Panc1 (cell line): ENCODE data around the gene KRTAP19-8. TPM values are rescaled to one million over a fixed set of nuclear protein-coding genes. Genes with fewer than 3 reads are reported as not detected.

Experiments used
- ATAC-seq: fragments of 200-7000 bp; cut with Tn5 transposase; 2 replicates; pipeline ENCODE4 v1.9.1; 2020; ENCODE audit warnings: mild to moderate bottlenecking, moderate library complexity
- BruUV-seq: library from RNA; stranded (reverse); fragments of 400-500 nt; replicated peaks from 2 replicates; lab custom pipeline; 2021; lab: Mats Ljungman, UMichigan
- CTCF ChIA-PET: fragments of 300-600 bp; sonication (Branson Sonifier 250); formaldehyde crosslinking; loops from one replicate; lab custom pipeline; 2022; ENCODE audit warnings: antibody characterized with exemption; lab: Charles Lee
- POLR2A ChIA-PET: fragments of 300-600 bp; sonication (Branson Sonifier 250); formaldehyde crosslinking; loops from one replicate; lab custom pipeline; 2022; ENCODE audit warnings: antibody characterized with exemption; lab: Charles Lee
- DNase-seq: peaks from one replicate; pipeline ENCODE4 v3.0.0-alpha.2; 2010; ENCODE audit warnings: low read depth, low spot score
- H3K27ac ChIP-seq: 2 replicates; pipeline ENCODE4 v1.5.1; 2011; ENCODE audit warnings: mild to moderate bottlenecking, low read length, inconsistent platforms
- H3K27me3 ChIP-seq: fragments of 200-500 bp; sonication (Bioruptor generic); 2 replicates; pipeline ENCODE4 v1.6.0; 2014; ENCODE audit warnings: low read length, inconsistent platforms; ENCODE audit not compliant: control insufficient read depth, insufficient read depth
- H3K36me3 ChIP-seq: fragments of 200-500 bp; sonication (Bioruptor generic); 2 replicates; pipeline ENCODE4 v1.5.1; 2014; ENCODE audit warnings: inconsistent platforms, mild to moderate bottlenecking, low read length, moderate library complexity; ENCODE audit not compliant: control insufficient read depth, insufficient read depth
- H3K4me1 ChIP-seq: 2 replicates; pipeline ENCODE4 v1.5.1; 2011; ENCODE audit warnings: inconsistent platforms, mild to moderate bottlenecking, low read length, moderate library complexity; ENCODE audit not compliant: control insufficient read depth, insufficient read depth
- H3K4me3 ChIP-seq, 2 experiments: 2 replicates each; pipeline ENCODE4 v1.5.1; 2011 to 2012; ENCODE audit warnings: low read depth in 2 of 2, low read length in 2 of 2, mild to moderate bottlenecking in 2 of 2, inconsistent platforms in 1 of 2, moderate library complexity in 1 of 2
- H3K9me3 ChIP-seq: fragments of 200-500 bp; sonication (Bioruptor generic); 2 replicates; pipeline ENCODE4 v1.5.1; 2014; ENCODE audit warnings: low read depth, mild to moderate bottlenecking, inconsistent platforms, low read length, moderate library complexity; ENCODE audit not compliant: control insufficient read depth, insufficient read depth
- POLR2AphosphoS5 ChIP-seq: IDR thresholded peaks from 2 replicates; pipeline ENCODE4 v1.6.1; 2012; ENCODE audit warnings: mild to moderate bottlenecking, low read depth, low read length, moderate library complexity
- SIN3A ChIP-seq: IDR thresholded peaks from 2 replicates; pipeline ENCODE4 v1.6.1; 2012; ENCODE audit warnings: low read depth, mild to moderate bottlenecking, low read length, moderate library complexity, borderline replicate concordance; ENCODE audit not compliant: insufficient read depth
- TCF7L2 ChIP-seq: IDR thresholded peaks from 2 replicates; pipeline ENCODE4 v1.6.1; 2011; ENCODE audit warnings: mild to moderate bottlenecking, low read depth, low read length, inconsistent platforms
- in situ Hi-C: cut with HindIII; loops from 2 replicates; pipeline ENCODE4 v1.10.0; 2016; ENCODE audit warnings: low sequenced_read_pairs, low pct_unique_long_range_greater_than_20kb
- intact Hi-C: fragments of 100-400 bp; cut with micrococcal nuclease; formaldehyde crosslinking; loops from one replicate; pipeline ENCODE4 v1.10.0; 2022; ENCODE audit not compliant: unreplicated experiment
- total RNA-seq: library from RNA; stranded (reverse); gene quantifications from one replicate; pipeline ENCODE4 v1.2.1, GENCODE V29; 2021; ENCODE audit not compliant: unreplicated experiment
- TF ChIP-seq, protein P1 (sequence below): fragments of 450-650 bp; IDR thresholded peaks from 2 replicates; pipeline ENCODE4 v1.5.1; 2017; ENCODE audit warnings: mild to moderate bottlenecking
- TF ChIP-seq, protein P2 (sequence below), 2 experiments: IDR thresholded peaks; 2 replicates each; pipeline ENCODE4 v1.6.1; 2011 to 2012; ENCODE audit warnings: low read depth in 2 of 2, control low read depth in 1 of 2, low read length in 1 of 2, mild to moderate bottlenecking in 1 of 2, moderate library complexity in 1 of 2; ENCODE audit not compliant: insufficient read depth in 1 of 2

Gene KRTAP19-8
- total RNA-seq, 1 experiment from 2014 or later, result not detected

DNA sequence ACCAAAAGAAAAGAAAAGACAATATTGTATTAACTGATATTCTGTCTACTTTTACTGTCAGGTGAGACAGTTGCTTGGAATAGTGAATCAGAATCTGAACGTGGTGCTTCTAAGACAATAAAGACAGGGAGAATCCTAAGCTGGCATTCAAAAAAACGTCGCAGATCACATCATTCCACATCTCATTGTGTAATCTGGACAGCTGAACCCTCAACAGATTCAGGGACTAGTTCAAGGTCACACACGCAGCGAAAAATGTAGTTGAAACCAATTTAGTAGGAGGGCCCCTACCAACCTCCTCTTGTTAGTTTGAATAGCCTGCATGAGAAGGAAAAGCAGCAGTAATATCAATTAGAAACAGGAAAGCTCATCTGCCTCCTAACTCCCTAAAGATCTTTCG lies 46.4 kb upstream of the KRTAP19-8 start:
- Histone ChIP-seq H3K4me1 (no peaks in the 10 kb centered on the region), H3K36me3 (no peaks in the 10 kb centered on the region), H3K4me3 (no peak overlapping the region), H3K27ac (no peak overlapping the region), H3K9me3 (no peaks in the 10 kb centered on the region), H3K27me3 (no peaks in the 10 kb centered on the region)
- TF ChIP-seq TCF7L2 (no peak), SIN3A (no peak)
- TF ChIP-seq, protein P1, sequence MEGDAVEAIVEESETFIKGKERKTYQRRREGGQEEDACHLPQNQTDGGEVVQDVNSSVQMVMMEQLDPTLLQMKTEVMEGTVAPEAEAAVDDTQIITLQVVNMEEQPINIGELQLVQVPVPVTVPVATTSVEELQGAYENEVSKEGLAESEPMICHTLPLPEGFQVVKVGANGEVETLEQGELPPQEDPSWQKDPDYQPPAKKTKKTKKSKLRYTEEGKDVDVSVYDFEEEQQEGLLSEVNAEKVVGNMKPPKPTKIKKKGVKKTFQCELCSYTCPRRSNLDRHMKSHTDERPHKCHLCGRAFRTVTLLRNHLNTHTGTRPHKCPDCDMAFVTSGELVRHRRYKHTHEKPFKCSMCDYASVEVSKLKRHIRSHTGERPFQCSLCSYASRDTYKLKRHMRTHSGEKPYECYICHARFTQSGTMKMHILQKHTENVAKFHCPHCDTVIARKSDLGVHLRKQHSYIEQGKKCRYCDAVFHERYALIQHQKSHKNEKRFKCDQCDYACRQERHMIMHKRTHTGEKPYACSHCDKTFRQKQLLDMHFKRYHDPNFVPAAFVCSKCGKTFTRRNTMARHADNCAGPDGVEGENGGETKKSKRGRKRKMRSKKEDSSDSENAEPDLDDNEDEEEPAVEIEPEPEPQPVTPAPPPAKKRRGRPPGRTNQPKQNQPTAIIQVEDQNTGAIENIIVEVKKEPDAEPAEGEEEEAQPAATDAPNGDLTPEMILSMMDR, result no peak
- TF ChIP-seq, protein P2, sequence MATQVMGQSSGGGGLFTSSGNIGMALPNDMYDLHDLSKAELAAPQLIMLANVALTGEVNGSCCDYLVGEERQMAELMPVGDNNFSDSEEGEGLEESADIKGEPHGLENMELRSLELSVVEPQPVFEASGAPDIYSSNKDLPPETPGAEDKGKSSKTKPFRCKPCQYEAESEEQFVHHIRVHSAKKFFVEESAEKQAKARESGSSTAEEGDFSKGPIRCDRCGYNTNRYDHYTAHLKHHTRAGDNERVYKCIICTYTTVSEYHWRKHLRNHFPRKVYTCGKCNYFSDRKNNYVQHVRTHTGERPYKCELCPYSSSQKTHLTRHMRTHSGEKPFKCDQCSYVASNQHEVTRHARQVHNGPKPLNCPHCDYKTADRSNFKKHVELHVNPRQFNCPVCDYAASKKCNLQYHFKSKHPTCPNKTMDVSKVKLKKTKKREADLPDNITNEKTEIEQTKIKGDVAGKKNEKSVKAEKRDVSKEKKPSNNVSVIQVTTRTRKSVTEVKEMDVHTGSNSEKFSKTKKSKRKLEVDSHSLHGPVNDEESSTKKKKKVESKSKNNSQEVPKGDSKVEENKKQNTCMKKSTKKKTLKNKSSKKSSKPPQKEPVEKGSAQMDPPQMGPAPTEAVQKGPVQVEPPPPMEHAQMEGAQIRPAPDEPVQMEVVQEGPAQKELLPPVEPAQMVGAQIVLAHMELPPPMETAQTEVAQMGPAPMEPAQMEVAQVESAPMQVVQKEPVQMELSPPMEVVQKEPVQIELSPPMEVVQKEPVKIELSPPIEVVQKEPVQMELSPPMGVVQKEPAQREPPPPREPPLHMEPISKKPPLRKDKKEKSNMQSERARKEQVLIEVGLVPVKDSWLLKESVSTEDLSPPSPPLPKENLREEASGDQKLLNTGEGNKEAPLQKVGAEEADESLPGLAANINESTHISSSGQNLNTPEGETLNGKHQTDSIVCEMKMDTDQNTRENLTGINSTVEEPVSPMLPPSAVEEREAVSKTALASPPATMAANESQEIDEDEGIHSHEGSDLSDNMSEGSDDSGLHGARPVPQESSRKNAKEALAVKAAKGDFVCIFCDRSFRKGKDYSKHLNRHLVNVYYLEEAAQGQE (IDR thresholded peaks at IDR 0.05; ENCODE audit: insufficient read depth in 1 of 2, low read depth in 2 of 2, low read length in 1 of 2), result no peak
- DNase-seq, result no peak
- intact Hi-C loops (no loop called here), in situ Hi-C loops (no loop called here)
- CTCF ChIA-PET, result no interaction called here
- no peak for ATAC-seq
- POLR2A ChIA-PET, result interaction anchor here (0.6 kb wide), 1 partner anchor 21 kb away, joined by 3 read pairs; no protein-coding TSS in a partner anchor
- BruUV-seq, result no TSS peak

DNA sequence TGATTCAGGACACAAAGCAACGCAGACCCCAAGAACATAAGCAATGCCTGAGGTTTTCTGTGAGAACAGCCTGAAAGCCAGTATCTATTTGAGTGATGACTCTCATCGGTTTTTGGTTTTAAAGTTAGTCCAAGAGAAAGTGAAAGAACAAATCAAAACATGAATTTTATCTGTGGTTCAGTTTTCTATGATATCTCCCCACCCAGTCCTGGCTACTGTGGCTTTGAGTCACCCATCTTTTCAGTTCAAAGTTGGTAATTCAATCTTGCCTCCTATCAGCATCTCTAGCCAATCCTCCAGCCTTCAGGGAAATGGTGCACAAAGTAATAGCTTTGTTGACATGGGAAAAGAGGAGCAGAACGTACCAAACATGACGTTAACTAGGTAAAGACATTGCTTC lies 40.5 kb upstream of the KRTAP19-8 start:
- no TSS peak for BruUV-seq
- Histone ChIP-seq H3K36me3 (no peaks in the 10 kb centered on the region), H3K4me1 (no peaks in the 10 kb centered on the region), H3K27me3 (no peaks in the 10 kb centered on the region), H3K9me3 (no peaks in the 10 kb centered on the region), H3K4me3 (no peak overlapping the region), H3K27ac (no peak overlapping the region)
- ChIA-PET CTCF (no interaction called here), POLR2A (no interaction called here)
- in situ Hi-C loops (no loop called here), intact Hi-C loops (no loop called here)
- ATAC-seq, result no peak
- TF ChIP-seq POLR2AphosphoS5 (no peak), SIN3A (no peak), TCF7L2 (no peak)
- TF ChIP-seq, protein P2 (IDR thresholded peaks at IDR 0.05; ENCODE audit: insufficient read depth in 1 of 2, low read depth in 2 of 2, low read length in 1 of 2), result no peak
- TF ChIP-seq, protein P1, result no peak
- no peak for DNase-seq
